GM13977 (cell line): ENCODE measurements around the gene MS4A4A.

Experiments
- DNase-seq: peaks from one replicate; pipeline ENCODE4 v3.0.0; 2012; ENCODE audit warnings: low spot score
- CTCF ChIP-seq: IDR thresholded peaks from 2 replicates; pipeline ENCODE4 v1.5.1; 2012; ENCODE audit warnings: mild to moderate bottlenecking, control low read depth; ENCODE audit not compliant: insufficient read depth; ENCODE audit errors: extremely low read depth, missing control alignments
- in situ Hi-C: fragments of 300-500 bp; cut with MboI; formaldehyde crosslinking; loops from one replicate; pipeline ENCODE4 v1.12.0; 2022; ENCODE audit warnings: low sequenced_read_pairs, low pct_unique_long_range_greater_than_20kb, mixed read lengths, inconsistent platforms; ENCODE audit not compliant: unreplicated experiment

The MS4A4A gene

GRCh38 chr11:60343094-60343704 is 62.7 kb downstream of the MS4A4A start:
- no peak for DNase-seq
- in situ Hi-C loops: loop anchor here (10.0 kb wide), 2 partner anchors 78 to 292 kb away; no protein-coding TSS in a partner anchor
- TF ChIP-seq CTCF: peak; percentile 61

GRCh38 chr11:60344146-60344545 is 63.7 kb downstream of the MS4A4A start:
- no peak for TF ChIP-seq CTCF
- in situ Hi-C loops: loop anchor here (10.0 kb wide), 2 partner anchors 79 to 291 kb away; no protein-coding TSS in a partner anchor
- no peak for DNase-seq

GRCh38 chr11:60345489-60345888 is 65.0 kb downstream of the MS4A4A start:
- TF ChIP-seq CTCF: peak; percentile 75
- in situ Hi-C loops: loop anchor here (10.0 kb wide), 2 partner anchors 81 to 289 kb away; no protein-coding TSS in a partner anchor
- DNase-seq: no peak

GRCh38 chr11:60347084-60347797 is 66.8 kb downstream of the MS4A4A start:
- in situ Hi-C loops: loop anchor here (10.0 kb wide), 2 partner anchors 82 to 288 kb away; no protein-coding TSS in a partner anchor
- TF ChIP-seq CTCF: no peak
- no peak for DNase-seq

- DNase-seq: no peak
- in situ Hi-C loops: loop anchor here (10.0 kb wide), 2 partner anchors 83 to 287 kb away; no protein-coding TSS in a partner anchor
- peak; percentile 54 for TF ChIP-seq CTCF
Observed at GRCh38 chr11:60348116-60348515, 67.7 kb downstream of the MS4A4A start.

- DNase-seq: no peak
- no peak for TF ChIP-seq CTCF
- in situ Hi-C loops: loop anchor here (10.0 to 25.0 kb wide), 3 partner anchors 85 to 412 kb away; partner anchors contain the start of gene MS4A15
Observed at GRCh38 chr11:60349990-60350389, 69.5 kb downstream of the MS4A4A start.
